NCI-H82 (cell line): ENCODE results near the gene LAMC3.

Experiments used
- DNase-seq: peaks from one replicate; lab custom pipeline; 2025; lab: John Stamatoyannopoulos, UW

LAMC3 gene

DNA sequence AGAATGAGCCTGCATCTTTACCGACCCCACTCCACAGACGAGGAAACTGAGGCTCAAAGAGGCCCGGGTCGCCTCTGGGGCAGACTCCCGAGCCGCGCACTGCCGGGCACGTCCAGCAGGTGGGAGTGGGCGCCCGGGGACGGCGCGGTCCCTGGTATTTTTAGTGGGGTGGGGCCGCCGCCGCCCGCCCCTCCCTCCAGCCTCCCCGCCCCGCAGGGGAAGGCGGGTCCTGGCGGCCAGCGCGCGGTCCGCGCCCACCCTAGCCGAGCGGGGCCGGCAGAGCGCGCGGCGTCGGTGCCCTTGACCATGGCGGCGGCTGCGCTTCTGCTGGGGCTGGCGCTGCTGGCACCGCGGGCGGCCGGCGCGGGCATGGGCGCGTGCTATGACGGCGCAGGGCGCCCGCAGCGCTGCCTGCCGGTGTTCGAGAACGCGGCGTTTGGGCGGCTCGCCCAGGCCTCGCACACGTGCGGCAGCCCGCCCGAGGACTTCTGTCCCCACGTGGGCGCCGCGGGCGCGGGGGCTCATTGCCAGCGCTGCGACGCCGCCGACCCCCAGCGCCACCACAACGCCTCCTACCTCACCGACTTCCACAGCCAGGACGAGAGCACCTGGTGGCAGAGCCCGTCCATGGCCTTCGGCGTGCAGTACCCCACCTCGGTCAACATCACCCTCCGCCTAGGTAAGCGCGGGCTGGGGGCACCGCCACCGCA, at the start of gene LAMC3:
Gene LAMC3 (plus strand): TSS at position 266 of the 710 bp plus-strand sequence. CDS start 41 bp downstream, at position 307.
- DNase-seq, result peak; percentile 65

DNA sequence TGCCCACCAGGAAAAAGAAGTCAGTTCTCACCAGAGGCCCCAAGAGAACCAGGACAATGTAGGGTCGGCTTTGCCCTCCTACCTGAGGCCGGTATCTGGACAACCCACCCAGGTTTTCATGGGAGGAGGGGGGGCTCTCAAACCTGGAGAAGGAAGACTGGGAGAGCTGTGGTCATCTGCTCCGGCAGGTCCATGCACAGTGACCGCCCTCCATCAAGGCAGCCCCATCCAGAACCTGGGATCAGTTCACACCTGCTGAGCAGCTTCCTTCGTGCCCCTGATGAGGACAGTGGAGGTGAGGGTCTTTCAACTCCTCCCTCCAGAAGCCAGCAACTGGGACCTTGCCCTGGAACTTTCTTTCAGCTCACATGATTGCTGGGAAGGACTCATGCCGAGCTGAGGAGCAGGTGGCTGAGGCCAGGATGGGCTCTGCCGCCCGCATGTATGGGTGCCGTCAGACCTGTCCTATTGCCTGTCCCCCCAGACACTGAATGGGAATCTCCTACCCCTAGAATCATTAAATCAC, 49.1 kb upstream of the LAMC3 start:
- no peak for DNase-seq

DNA sequence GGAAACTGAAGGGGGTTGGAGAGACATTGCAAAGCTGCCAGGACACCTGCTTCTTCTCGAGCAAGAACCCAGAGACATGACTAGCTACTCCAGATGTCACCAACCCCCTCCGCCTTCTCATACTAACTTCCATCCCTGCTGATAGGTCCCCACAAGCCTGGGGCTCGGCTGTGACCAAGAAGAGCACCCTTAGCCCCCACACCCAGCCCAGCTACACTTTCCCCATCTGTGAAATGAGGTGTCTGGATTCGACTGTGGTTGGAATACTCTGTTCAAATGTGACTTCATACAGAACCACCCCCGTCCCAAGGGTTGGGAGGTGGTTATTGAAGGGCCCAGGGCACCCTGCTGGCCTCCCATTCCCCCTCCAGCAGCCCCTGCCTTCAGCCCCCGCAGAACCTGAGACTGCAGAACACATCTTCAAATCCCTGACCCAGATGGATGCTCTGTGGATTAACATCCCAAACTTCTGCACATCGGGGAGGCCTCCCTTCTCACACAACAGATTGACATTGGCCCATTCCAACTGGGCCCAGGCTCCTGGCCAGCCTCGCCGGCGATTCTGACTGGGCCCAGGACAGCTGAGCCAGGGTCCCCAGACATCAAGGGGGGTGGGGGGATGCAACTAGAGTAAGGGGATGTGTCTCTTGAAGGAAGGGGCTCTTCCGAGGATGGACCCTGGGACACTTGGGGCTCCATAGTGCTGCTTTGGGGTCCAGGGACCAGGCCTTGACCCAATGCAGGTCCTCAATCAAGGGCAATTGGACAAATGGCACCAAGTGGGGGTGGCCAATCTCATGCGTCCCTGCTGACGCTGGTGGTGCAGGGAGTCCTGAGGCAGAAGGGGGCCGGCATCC, 48.2 kb upstream of the LAMC3 start:
- DNase-seq, result no peak

DNA sequence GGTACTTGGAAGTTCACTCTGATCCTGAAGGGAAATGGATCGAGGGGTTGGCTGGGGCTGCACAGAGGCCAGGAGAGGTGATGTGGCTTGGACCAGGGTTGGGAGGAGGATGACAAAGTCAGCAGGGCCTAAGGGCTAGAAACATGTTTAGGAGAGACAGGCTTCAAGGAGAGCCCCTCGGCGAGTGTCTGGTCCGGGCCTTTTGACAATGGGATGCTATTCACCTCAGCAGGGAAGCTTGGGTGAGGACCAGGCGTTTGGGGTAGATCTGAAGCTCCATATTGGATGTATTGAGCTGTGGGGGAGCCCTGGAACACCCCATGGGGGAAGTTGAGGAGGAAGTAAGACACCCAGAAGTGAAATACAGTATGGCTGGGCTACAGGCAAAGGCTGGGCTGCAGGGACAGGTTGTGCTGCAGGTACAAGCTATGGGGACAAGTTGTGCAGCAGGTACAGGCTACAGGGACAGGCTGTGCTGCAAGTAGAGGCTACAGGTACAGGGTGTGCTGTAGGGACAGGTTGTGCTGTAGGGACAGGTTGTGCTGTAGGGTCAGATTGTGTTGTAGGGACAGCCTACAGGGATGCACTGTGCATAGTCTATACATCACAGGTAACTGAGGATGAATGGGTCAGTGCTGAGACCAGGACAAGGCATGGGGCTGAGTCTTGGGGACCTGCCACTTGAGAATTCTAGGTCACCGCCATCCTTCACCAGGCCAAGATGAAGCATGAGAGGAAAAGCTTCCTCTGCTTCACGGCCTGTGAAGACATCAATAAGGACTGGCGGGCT, 47.3 kb upstream of the LAMC3 start:
- no peak for DNase-seq

DNA sequence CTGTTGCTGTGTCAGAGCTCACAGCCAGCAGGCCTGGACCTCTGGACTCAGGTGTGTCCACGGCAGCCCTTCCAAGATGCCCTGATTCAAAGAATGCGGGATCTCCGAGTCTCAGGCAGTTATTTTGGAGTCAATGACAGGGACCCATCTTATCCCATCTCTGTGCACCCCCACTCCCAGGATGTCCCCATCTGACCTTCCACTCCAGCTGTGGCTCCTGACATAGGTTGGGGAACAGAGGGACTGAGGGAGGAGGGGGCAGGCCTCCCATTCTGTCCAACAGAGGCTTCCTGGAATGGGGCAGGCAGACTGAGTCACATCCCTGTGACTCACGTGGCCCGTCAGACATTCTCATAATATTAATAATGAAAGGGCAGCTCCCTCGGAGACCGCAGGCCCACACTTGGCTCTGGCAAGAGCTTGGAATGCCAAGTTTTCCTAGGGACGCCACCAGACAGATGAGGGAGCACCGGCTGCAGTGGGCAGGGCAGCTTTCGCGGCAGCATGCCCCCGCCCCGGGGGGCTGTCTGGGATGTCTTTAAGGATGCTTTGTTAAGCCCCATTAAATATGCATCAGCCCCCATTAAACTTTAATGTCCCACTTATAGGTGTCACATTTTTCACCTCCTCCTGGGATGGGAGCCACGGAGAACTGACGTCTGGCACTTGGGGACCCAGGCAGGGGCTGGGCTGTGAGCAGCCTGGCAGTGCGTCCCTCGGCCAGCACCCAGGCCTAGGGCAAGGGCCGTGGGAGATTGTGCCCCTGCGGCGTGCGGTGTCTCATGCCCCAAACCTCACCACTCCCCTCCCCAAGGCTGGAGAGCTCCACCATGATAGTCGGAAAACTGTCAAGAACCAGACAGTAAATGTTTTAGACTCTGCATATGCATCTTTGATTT, 46.3 kb upstream of the LAMC3 start:
- no peak for DNase-seq

DNA sequence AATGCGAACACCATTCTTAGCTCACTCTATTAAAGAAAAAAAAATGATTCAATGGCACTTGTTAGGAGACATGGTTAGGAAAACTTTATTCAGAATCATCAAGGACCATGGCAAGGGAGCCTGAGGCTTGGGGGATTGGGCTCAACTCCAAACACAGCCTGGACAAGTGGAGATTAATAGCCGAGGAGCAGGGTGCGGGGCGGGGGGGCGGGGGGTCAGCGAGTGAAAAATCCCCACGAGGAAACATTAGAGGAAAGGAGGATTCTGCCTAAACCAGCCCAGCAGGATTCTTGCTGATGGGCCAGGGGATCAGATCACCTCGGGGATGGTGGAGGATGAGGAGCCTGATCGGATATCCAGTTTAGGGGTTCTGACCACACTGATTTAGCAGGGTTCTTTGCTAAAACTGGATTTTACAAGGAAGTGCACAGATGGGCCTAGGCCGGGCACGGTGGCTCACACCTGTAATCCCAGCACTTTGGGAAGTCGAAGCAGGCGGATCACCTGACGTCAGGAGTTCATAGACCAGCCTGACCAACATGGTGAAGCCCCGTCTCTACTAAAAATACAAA, 45.6 kb upstream of the LAMC3 start:
- no peak for DNase-seq

DNA sequence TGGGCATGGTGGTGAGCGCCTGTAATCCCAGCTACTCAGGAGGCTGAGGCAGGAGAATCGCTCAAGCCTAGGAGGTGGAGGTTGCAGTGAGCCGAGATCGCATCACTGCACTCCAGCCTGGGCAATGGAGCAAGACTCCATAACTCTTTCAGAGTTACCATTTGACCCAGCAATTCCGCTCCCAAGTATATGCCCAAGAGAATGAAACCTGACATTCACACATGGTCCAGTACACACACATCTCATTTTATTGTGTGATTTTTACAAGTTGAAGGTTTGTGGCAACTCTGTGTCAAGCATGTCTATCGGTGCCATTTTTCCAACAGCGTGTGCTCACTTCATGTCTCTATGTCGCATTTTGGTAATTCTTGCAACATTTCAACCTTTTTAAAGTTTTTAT, 45.1 kb upstream of the LAMC3 start:
- DNase-seq, result no peak

DNA sequence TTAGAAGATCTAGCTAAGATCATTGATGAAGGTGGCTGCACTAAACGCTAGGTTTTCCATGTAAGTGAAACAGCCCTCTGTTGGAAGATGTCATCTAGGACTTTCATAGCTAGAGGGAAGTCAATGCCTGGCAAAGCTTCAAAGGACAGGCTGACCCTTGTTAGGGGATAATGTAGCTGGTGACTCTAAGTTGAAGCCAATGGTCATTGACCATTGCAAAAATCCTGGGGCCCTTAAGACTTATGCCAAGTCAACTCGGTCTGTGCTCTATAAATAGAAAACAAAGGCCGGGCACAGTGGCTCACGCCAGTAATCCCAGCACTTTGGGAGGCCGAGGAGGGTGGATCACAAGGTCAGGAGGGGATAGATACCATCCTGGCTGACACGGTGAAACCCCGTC, 43.3 kb upstream of the LAMC3 start:
- DNase-seq, result no peak

DNA sequence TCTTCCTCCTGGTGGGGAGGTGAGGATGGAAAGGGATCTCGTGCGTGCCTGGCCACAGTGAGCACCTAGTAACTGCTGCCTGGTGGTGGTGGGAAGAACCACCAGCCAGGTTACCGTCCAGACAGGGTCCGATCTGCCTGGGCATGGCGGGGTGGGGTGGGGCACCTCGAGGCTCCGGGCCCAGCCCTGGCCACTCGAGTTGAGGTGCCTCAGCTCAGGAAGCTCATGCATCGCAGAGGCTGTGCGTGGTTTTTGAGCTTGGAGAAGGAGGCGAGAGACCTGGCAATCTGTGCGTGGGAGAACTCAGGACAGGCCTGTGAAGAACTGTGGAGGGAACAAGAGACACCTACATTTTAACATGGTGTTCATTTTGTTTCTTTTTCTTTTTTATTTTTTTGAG, 38.9 kb upstream of the LAMC3 start:
- DNase-seq, result no peak

DNA sequence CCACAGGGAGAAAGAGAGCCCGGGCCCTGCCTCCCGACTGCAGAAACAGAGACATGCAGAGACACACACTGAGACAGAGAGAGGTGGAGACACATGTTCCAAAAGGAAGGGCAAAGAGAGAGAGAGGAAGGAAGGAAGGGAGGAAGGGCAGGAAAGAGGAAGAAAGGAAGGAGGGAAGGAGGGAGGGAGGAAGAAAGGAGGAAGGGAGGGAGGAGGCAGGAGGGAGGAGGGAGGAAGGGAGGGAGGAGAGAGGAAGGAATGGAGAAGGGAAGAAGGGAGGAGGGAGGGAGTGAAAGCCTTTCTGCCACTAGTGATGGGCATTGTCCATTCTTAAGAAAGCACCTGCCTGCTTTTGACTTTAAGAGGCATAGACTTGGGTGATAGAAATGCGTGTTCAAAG, 38.1 kb upstream of the LAMC3 start:
- no peak for DNase-seq

DNA sequence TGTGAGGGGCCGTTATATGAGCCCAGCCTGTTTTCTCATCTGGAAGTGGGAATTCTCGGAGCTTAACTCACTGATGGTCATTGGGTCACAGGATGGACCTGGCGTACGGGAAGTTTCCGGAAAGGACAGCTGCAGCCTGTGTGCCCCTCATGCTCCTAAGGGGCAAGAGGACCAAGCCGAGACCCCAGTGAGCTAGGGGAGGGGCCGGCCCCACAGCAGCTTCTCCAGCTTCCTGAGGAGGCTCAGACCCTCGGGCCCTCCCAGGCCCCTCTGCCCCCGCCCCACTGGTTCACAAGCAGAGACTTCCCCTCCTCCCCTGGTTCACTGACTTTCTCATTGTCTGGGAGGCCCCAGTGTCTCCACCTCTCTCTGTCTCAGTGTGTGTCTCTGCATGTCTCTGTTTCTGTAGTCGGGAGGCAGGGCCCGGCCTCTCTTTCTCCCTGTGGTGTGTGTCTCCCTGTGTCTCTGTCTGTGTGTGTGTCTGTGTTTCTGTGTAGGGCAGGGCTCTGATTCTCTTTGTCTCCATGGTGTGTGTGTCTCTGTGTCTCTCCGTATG, 37.6 kb upstream of the LAMC3 start:
- no peak for DNase-seq

DNA sequence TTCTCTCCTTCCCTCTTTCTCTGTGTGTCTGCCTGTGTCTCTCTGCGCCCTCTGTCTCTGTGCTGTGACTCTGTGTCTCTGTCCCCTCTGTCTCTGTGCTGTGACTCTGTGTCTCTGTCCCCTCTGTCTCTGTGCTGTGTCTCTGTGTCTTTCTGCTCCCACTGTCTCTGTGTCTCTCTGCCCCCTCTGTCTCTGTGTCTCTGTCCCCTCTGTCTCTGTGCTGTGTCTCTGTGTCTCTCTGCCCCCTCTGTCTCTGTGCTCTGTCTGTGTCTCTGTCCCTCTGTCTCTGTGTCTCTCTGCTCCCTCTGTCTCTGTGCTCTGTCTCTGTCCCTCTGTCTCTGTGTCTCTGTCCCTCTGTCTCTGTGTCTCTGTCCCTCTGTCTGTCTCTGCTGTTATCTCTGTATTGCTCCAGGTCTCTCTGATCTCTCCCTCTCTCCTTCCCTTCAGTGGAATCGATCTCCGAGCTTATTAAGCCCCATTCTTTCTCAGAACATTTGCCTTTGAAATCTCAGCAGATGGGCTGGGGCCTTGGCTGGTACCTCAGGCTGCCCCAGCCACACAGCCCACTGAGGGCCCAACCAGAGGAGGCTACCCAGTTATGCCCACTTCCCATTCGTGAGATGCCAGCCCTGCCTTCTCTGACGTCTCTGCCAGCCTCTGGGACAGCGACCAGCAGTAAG, 36.6 kb upstream of the LAMC3 start:
- DNase-seq, result no peak

DNA sequence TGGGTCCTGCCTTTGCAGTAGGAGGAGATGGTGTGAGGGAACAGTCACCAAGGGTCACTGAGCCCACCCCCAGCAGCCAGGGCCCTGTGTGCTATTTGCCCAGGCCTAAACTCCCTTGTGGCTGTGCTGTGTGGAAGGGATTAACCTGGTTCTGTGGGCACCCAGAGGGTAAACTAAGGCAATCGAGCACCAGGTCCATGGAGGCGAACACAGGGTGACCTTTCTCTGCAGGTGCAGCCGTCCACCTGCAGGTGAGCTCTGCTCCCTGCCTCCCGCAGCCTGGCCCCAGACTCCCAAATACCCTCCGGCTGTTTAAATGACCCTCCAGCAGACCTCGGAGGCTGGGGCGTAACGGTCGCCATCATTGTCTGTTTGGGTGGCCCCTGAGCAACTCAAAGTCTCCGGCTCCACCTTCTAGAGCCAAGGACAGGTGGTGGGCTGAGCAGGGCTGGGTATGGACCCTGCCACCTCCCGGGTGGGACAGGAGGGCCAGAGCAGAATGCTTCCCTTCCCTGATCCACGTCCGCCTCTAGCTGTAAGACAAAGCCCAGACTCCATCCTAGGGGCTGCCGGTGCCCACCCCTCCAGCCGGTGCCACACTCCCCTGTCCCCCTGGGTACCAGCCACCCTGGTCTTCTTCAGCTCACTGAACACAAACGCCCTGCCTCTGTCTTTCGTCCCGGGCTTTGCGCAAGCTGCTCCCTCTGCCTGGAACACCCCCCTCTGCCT, 35.9 kb upstream of the LAMC3 start:
- no peak for DNase-seq

DNA sequence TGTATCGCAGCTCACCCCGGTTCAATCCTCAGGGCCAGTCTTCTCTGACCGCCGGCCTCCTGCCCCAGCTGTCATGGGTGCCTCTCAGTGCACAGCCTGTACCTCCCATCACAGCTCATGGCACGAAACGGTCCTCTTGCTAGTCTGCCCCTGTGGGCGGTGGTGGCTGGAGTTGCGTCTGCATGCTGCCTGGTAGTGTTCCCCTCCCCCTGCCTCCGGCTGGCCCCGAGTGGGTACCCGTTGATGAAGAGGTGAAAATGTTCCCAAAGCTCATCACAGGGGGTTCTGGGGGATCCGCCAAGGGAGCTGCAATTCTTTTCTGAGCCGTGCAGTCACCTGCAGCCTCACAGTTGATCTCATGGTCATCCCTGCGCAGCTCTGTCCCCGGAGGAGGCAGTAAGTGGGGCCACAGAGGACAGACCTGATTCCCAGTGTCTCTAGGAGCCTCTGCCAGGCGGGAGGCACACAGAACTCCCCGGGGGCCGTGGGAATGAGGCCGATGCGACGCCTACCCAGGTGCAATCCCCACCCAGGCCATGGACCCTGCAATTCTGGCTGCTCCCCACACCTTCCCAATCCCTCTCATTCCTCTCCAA, 35.2 kb upstream of the LAMC3 start:
- DNase-seq, result no peak

DNA sequence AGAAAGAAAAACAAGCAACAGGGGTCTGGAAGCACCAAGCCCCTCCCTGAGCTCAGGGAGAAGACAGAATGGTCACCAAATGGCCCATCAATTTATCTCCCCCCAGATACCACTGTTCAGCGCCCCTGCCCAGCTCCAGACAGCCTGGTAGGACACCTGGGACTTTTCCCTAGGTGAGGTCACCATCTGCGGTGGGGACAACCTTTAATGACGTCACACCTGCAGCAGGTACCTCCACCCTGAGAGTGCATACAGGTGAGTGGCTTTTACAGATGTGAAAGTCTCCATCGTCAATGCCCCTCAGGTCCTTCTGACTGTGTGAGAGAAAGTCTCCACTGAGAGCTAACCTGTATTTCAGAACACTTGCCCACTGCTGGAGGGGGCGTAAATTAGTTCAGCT, 34.3 kb upstream of the LAMC3 start:
- no peak for DNase-seq

DNA sequence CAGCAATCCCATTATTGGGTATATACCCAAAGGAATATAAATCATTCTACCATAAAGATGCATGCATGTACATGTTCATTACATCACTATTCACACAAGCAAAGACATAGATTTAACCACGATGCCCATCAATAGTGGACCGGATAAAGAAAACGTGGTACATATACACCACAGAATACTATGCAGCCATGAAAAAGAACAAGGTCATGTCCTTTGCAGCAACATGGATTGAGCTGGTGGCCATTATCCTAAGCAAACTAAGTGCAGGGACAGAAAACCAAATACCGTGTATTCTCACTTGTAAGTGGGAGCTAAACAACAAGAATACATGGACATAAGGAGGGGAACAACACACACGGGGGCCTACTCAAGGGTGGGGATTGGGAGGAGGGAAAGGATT, 33.8 kb upstream of the LAMC3 start:
- DNase-seq, result no peak

DNA sequence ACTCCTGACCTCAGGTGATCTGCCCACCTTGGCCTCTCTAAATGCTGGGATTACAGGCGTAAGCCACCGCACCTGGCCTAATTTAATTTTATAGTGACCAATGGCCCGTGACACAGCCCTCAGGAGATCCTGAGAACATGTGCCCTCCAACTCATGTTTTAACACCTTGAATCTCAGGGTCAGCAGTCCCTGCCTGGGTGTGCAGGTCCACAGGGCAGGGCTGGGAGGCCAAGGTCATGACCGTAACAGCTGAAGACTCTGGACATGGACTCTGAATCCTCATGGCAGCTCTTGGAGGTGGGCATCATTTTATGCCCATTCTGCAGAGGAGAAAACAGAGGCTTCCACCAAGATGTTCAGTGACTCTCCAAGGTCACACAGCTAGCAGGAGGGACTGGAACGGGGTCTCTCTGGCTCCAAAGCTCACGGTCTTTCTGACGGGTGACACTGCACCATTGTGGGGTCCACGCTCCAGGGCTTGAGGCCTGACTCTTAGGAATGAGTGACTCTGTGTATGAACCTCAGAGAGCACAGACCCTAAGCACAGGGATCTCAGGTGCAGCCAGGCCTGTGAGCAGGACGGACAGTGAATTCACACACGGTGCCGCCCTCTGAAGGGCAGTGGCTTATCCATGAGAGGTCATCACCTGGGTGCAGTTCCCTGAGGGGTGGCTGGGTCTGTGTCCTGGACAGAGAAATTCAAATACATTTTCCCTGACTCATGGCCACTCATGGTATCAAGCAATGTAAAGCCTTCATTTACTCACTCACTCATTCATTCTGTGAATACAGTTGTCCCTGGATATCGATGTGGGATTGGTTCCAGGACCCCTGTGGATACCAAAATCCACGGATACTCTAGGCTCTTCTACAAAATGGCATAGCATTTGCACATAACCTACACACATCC, 32.8 kb upstream of the LAMC3 start:
- DNase-seq, result no peak

DNA sequence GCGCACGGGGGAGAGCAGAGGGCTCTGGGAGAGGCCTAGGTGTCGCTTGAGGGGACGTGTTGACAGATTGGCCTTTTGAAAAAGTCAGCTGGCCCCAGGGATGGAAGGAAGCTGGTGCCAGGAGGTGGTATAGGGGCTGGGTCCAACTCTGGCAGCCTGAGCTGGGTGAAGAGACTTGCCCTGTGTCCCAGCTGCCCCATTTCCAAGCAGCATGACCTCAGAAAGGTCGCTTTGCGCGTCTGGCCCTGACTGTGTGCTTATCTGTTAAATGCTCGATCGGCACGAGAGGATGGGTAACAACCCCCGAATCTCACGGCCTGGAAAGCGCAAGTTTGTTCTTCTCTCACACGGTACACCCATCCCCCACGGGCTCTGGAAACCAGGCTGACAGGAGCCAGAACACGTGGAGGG, 31.2 kb upstream of the LAMC3 start:
- DNase-seq, result no peak
